ENCODE results near the gene CD101.
"Not testable (repeated sequence)": the region's sequence is repeated elsewhere in the genome, so short reads cannot be mapped to it uniquely, and the experiment has no call there.

Gene CD101, protein sequence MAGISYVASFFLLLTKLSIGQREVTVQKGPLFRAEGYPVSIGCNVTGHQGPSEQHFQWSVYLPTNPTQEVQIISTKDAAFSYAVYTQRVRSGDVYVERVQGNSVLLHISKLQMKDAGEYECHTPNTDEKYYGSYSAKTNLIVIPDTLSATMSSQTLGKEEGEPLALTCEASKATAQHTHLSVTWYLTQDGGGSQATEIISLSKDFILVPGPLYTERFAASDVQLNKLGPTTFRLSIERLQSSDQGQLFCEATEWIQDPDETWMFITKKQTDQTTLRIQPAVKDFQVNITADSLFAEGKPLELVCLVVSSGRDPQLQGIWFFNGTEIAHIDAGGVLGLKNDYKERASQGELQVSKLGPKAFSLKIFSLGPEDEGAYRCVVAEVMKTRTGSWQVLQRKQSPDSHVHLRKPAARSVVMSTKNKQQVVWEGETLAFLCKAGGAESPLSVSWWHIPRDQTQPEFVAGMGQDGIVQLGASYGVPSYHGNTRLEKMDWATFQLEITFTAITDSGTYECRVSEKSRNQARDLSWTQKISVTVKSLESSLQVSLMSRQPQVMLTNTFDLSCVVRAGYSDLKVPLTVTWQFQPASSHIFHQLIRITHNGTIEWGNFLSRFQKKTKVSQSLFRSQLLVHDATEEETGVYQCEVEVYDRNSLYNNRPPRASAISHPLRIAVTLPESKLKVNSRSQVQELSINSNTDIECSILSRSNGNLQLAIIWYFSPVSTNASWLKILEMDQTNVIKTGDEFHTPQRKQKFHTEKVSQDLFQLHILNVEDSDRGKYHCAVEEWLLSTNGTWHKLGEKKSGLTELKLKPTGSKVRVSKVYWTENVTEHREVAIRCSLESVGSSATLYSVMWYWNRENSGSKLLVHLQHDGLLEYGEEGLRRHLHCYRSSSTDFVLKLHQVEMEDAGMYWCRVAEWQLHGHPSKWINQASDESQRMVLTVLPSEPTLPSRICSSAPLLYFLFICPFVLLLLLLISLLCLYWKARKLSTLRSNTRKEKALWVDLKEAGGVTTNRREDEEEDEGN

DNA sequence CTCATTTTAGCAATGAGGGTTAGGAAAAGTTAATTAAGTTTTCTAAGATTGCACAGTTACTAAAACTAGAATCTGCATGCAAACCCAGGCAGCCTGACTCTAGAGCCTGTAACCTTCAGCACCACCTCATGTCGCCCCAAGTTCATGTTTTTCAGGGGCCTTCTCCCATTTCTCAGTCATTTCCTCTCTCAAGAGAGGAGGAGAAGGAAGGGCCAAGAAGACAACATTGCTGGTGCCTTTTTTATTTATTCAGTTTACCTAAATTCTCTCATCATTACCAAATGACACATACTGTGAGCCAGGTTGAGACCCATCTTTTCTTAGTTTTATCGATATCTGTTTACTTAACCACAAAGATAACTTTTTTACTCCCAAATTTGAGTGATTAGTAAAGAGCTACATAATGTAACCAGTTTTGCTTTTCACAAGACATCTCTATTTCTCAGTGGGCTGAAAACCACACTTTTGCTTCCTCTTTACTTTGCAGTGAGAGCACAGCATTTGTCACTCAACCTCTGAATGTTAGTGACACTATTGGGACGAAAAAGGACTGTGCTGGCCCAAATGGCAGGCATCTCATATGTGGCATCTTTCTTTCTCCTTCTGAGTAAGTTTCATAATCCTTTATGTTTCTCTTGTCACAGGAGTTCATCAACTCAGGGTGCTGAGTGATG is at the start of gene CD101:
TSS of gene CD101 (plus strand) at position 507 of the 674 bp plus-strand sequence. CDS start at position 565, 58 bp downstream.
- no peak for DNase-seq (ENCODE audit: low read depth)

- no peak for DNase-seq (ENCODE audit: low read depth)
Observed at GRCh38 chr1:116952738-116953275, 48.8 kb upstream of the CD101 start.

DNA sequence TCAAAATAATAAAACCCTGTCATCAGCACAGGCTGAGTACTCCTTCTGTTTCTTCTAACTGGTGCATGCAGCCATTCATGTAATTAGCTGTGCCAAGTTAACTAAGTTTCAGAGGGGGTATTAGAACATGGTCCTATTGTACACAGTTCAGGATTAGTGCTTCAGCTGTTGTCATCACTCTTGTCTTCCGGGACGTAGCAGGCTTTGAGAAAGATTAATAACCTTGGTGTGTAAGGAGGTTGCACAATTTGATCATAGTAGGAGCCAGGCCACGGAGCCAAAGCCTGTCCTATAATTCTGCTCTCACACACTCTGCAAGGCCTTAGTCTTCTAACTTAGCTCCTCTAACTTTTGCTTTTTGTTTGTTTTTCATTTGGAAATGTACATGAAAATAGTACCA is 47.1 kb upstream of the CD101 start:
- DNase-seq (ENCODE audit: low read depth): no peak

- DNase-seq (ENCODE audit: low read depth): no peak
Observed at GRCh38 chr1:116956378-116956777, 45.2 kb upstream of the CD101 start.

DNA sequence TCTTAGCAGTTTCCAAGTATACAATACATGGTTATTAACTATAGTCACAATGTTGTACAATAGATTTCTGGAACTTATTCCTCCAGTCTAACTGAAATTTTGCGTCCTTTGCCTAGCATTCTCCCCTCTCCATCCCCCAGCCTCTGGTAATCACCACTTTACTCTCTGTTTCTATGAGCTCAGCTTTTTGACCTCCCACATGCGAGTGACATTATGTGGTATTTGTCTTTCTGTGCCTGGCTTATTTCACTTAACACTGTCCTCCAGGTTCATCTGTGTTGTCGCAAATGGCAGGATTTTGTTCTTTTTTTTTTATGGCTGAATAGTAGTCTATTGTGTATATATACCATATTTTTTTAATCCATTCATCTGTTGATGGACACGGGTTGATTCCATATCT is 43.9 kb upstream of the CD101 start:
- no peak for DNase-seq (ENCODE audit: low read depth)

- DNase-seq (ENCODE audit: low read depth): no peak
Observed at GRCh38 chr1:116958110-116958509, 43.5 kb upstream of the CD101 start.

- DNase-seq (ENCODE audit: low read depth): no peak
Observed at GRCh38 chr1:116958977-116959376, 42.6 kb upstream of the CD101 start.

GRCh38 chr1:116961606-116962005 is 40.0 kb upstream of the CD101 start:
- no peak for DNase-seq (ENCODE audit: low read depth)

GRCh38 chr1:116962987-116963639 is 38.4 kb upstream of the CD101 start:
- no peak for DNase-seq (ENCODE audit: low read depth)

- no peak for DNase-seq (ENCODE audit: low read depth)
Observed at GRCh38 chr1:116966791-116967190, 34.8 kb upstream of the CD101 start.

DNA sequence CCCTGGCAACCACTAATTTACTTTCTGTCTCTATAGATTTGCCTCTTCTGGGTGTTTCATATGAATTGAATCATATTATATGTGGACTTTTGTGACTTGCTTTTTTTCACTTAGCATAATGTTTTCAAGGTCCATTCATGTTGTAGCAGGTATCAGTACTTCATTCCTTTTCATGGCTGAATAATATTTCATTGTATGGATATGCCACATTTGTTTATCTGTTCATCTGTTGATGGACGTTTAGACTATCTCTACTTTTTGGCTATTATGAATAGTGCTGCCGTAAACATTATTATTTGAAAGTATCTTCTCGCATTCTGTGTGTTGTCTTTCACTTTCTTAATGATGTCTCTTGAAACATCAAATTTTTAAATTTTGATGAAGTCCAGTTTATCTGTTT is 32.8 kb upstream of the CD101 start:
- DNase-seq (ENCODE audit: low read depth): no peak

DNA sequence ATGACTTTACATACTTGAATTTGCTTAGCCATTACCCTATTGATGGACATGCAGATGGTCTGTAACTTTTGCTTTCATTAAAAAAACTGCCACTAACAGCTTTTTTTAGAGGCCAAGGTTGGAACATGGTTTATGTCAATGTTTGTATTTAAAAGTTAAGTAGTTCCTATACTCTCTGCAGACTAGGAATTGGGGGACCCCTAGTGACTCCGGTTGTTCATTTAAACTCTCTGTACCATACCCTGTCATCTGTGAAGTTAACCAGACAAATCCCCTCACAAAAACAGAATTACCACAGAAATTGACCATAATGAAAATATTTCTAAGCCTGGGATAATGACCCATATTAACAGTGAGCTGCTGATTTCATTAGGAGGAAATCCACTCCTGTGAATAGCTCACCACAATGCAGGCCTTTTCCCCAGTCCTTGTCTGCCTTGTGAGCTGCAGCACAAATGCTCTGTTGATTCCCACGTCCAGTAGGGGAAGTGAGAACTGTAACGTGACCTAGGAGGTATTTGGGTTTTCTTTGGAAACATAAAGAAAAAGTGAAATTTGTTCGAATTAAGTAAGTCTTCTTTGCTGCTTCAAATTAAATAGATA is 30.2 kb upstream of the CD101 start:
- DNase-seq (ENCODE audit: low read depth): no peak

- DNase-seq (ENCODE audit: low read depth): no peak
Observed at GRCh38 chr1:116971965-116972673, 29.4 kb upstream of the CD101 start.

GRCh38 chr1:116972674-116973030 is 28.9 kb upstream of the CD101 start:
- DNase-seq (ENCODE audit: low read depth): no peak

- not testable (repeated sequence) for DNase-seq (ENCODE audit: low read depth)
Observed at GRCh38 chr1:116980309-116980708, 21.3 kb upstream of the CD101 start.

DNA sequence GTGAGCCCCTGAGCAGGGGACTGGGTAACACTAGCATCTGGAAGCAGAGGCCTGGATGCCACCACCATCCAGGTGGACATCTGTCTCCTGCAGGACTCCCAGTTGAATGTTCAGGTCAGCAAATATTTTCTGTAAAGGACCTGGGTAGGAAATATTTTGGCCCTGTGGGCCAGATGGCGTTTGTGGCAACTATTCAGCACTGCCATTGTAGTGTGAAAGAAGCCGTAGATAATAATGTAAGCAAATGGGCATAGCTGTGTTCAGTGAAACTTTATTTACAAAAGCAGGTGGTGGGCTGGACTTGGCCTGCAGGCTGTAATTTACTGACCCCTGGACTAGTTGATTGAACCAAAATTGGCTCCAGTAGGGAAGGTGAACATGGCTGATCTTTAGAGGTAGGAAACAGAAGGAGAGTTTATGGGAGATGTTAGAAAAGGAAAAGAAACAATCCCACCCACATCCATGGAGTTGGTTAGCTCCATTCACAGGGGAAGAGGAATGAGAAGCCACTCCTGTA is 20.0 kb upstream of the CD101 start:
- DNase-seq (ENCODE audit: low read depth): no peak

- no peak for DNase-seq (ENCODE audit: low read depth)
Observed at GRCh38 chr1:116982319-116983004, 19.1 kb upstream of the CD101 start.

GRCh38 chr1:116983112-116983511 is 18.4 kb upstream of the CD101 start:
- no peak for DNase-seq (ENCODE audit: low read depth)

GRCh38 chr1:116983678-116984077 is 17.9 kb upstream of the CD101 start:
- no peak for DNase-seq (ENCODE audit: low read depth)

Measured in stimulated activated CD4-positive, alpha-beta T cell treated with anti-CD3 and anti-CD28 coated beads, Interleukin-2, amount 100 ng/mL, for 4 hours (primary cell).